ENCODE measurements around the gene SUV39H2.
"Not testable (repeated sequence)": the region's sequence is repeated elsewhere in the genome, so short reads cannot be mapped to it uniquely, and the experiment has no call there.

The SUV39H2 gene

GRCh38 chr10:14843327-14843988 lies 35.2 kb upstream of the SUV39H2 start:
- DNase-seq, result no peak
- peaks cover 39% of the 10 kb centered on the region for H3K36me3 ChIP-seq (ENCODE audit: control insufficient read depth, insufficient read depth, low read length)
- H3K4me1 ChIP-seq (ENCODE audit: control insufficient read depth, insufficient read depth, low read length, poor library complexity, severe bottlenecking), result no peaks in the 10 kb centered on the region
- no peak overlapping the region for H3K4me3 ChIP-seq (ENCODE audit: insufficient read depth, low read depth, low read length, poor library complexity, severe bottlenecking)
- no peaks in the 10 kb centered on the region for H3K27me3 ChIP-seq (replicated peaks; ENCODE audit: control insufficient read depth, insufficient read depth, low read length, poor library complexity, severe bottlenecking)
- no peaks in the 10 kb centered on the region for H3K9me3 ChIP-seq (ENCODE audit: control insufficient read depth, low read length)
- H3K27ac ChIP-seq (ENCODE audit: insufficient read depth, low read length, poor library complexity, severe bottlenecking), result no peak overlapping the region

GRCh38 chr10:14844948-14845347 lies 33.7 kb upstream of the SUV39H2 start:
- Histone ChIP-seq H3K4me1 (ENCODE audit: control insufficient read depth, insufficient read depth, low read length, poor library complexity, severe bottlenecking) (no peaks in the 10 kb centered on the region), H3K36me3 (ENCODE audit: control insufficient read depth, insufficient read depth, low read length) (peaks cover 39% of the 10 kb centered on the region), H3K27me3 (replicated peaks; ENCODE audit: control insufficient read depth, insufficient read depth, low read length, poor library complexity, severe bottlenecking) (no peaks in the 10 kb centered on the region), H3K4me3 (ENCODE audit: insufficient read depth, low read depth, low read length, poor library complexity, severe bottlenecking) (no peak overlapping the region), H3K9me3 (ENCODE audit: control insufficient read depth, low read length) (no peaks in the 10 kb centered on the region), H3K27ac (ENCODE audit: insufficient read depth, low read length, poor library complexity, severe bottlenecking) (no peak overlapping the region)
- no peak for DNase-seq

GRCh38 chr10:14852236-14852635 lies 26.4 kb upstream of the SUV39H2 start:
- no peaks in the 10 kb centered on the region for H3K27me3 ChIP-seq (replicated peaks; ENCODE audit: control insufficient read depth, insufficient read depth, low read length, poor library complexity, severe bottlenecking)
- H3K27ac ChIP-seq (ENCODE audit: insufficient read depth, low read length, poor library complexity, severe bottlenecking), result no peak overlapping the region
- H3K9me3 ChIP-seq (ENCODE audit: control insufficient read depth, low read length), result no peaks in the 10 kb centered on the region
- no peak overlapping the region for H3K4me3 ChIP-seq (ENCODE audit: insufficient read depth, low read depth, low read length, poor library complexity, severe bottlenecking)
- peaks cover 6% of the 10 kb centered on the region for H3K36me3 ChIP-seq (ENCODE audit: control insufficient read depth, insufficient read depth, low read length)
- DNase-seq, result no peak
- no peaks in the 10 kb centered on the region for H3K4me1 ChIP-seq (ENCODE audit: control insufficient read depth, insufficient read depth, low read length, poor library complexity, severe bottlenecking)

- Histone ChIP-seq H3K27me3 (replicated peaks; ENCODE audit: control insufficient read depth, insufficient read depth, low read length, poor library complexity, severe bottlenecking) (no peaks in the 10 kb centered on the region), H3K27ac (ENCODE audit: insufficient read depth, low read length, poor library complexity, severe bottlenecking) (no peak overlapping the region), H3K4me3 (ENCODE audit: insufficient read depth, low read depth, low read length, poor library complexity, severe bottlenecking) (no peak overlapping the region), H3K4me1 (ENCODE audit: control insufficient read depth, insufficient read depth, low read length, poor library complexity, severe bottlenecking) (no peaks in the 10 kb centered on the region), H3K36me3 (ENCODE audit: control insufficient read depth, insufficient read depth, low read length) (peaks cover 18% of the 10 kb centered on the region), H3K9me3 (ENCODE audit: control insufficient read depth, low read length) (no peaks in the 10 kb centered on the region)
- DNase-seq, result no peak
Measured at GRCh38 chr10:14855453-14855852, 23.2 kb upstream of the SUV39H2 start.

GRCh38 chr10:14858338-14858960 lies 20.2 kb upstream of the SUV39H2 start:
- no peak overlapping the region for H3K27ac ChIP-seq (ENCODE audit: insufficient read depth, low read length, poor library complexity, severe bottlenecking)
- peaks cover 26% of the 10 kb centered on the region for H3K36me3 ChIP-seq (ENCODE audit: control insufficient read depth, insufficient read depth, low read length)
- H3K4me1 ChIP-seq (ENCODE audit: control insufficient read depth, insufficient read depth, low read length, poor library complexity, severe bottlenecking), result no peaks in the 10 kb centered on the region
- no peaks in the 10 kb centered on the region for H3K27me3 ChIP-seq (replicated peaks; ENCODE audit: control insufficient read depth, insufficient read depth, low read length, poor library complexity, severe bottlenecking)
- no peak overlapping the region for H3K4me3 ChIP-seq (ENCODE audit: insufficient read depth, low read depth, low read length, poor library complexity, severe bottlenecking)
- no peaks in the 10 kb centered on the region for H3K9me3 ChIP-seq (ENCODE audit: control insufficient read depth, low read length)
- no peak for DNase-seq

GRCh38 chr10:14859043-14859442 lies 19.6 kb upstream of the SUV39H2 start:
- Histone ChIP-seq H3K27me3 (replicated peaks; ENCODE audit: control insufficient read depth, insufficient read depth, low read length, poor library complexity, severe bottlenecking) (no peaks in the 10 kb centered on the region), H3K4me1 (ENCODE audit: control insufficient read depth, insufficient read depth, low read length, poor library complexity, severe bottlenecking) (no peaks in the 10 kb centered on the region), H3K4me3 (ENCODE audit: insufficient read depth, low read depth, low read length, poor library complexity, severe bottlenecking) (no peak overlapping the region), H3K36me3 (ENCODE audit: control insufficient read depth, insufficient read depth, low read length) (peaks cover 26% of the 10 kb centered on the region), H3K9me3 (ENCODE audit: control insufficient read depth, low read length) (no peaks in the 10 kb centered on the region), H3K27ac (ENCODE audit: insufficient read depth, low read length, poor library complexity, severe bottlenecking) (no peak overlapping the region)
- DNase-seq, result no peak

GRCh38 chr10:14859775-14860174 lies 18.9 kb upstream of the SUV39H2 start:
- no peak for DNase-seq
- H3K4me3 ChIP-seq (ENCODE audit: insufficient read depth, low read depth, low read length, poor library complexity, severe bottlenecking), result no peak overlapping the region
- H3K36me3 ChIP-seq (ENCODE audit: control insufficient read depth, insufficient read depth, low read length), result peaks cover 26% of the 10 kb centered on the region

GRCh38 chr10:14860791-14861190 lies 17.9 kb upstream of the SUV39H2 start:
- H3K36me3 ChIP-seq (ENCODE audit: control insufficient read depth, insufficient read depth, low read length), result peaks cover 26% of the 10 kb centered on the region
- H3K4me1 ChIP-seq (ENCODE audit: control insufficient read depth, insufficient read depth, low read length, poor library complexity, severe bottlenecking), result no peaks in the 10 kb centered on the region
- H3K27me3 ChIP-seq (replicated peaks; ENCODE audit: control insufficient read depth, insufficient read depth, low read length, poor library complexity, severe bottlenecking), result no peaks in the 10 kb centered on the region
- no peaks in the 10 kb centered on the region for H3K9me3 ChIP-seq (ENCODE audit: control insufficient read depth, low read length)
- no peak overlapping the region for H3K27ac ChIP-seq (ENCODE audit: insufficient read depth, low read length, poor library complexity, severe bottlenecking)
- no peak for DNase-seq
- H3K4me3 ChIP-seq (ENCODE audit: insufficient read depth, low read depth, low read length, poor library complexity, severe bottlenecking), result no peak overlapping the region

More at GRCh38 chr10:14859775-14860174, 18.9 kb upstream of the SUV39H2 start:
- Histone ChIP-seq H3K27me3 (replicated peaks; ENCODE audit: control insufficient read depth, insufficient read depth, low read length, poor library complexity, severe bottlenecking) (no peaks in the 10 kb centered on the region), H3K4me1 (ENCODE audit: control insufficient read depth, insufficient read depth, low read length, poor library complexity, severe bottlenecking) (no peaks in the 10 kb centered on the region), H3K9me3 (ENCODE audit: control insufficient read depth, low read length) (no peaks in the 10 kb centered on the region), H3K27ac (ENCODE audit: insufficient read depth, low read length, poor library complexity, severe bottlenecking) (no peak overlapping the region)

GRCh38 chr10:14864466-14864865 lies 14.2 kb upstream of the SUV39H2 start:
- not testable (repeated sequence) for H3K27me3 ChIP-seq (replicated peaks; ENCODE audit: control insufficient read depth, insufficient read depth, low read length, poor library complexity, severe bottlenecking); H3K4me1 ChIP-seq (ENCODE audit: control insufficient read depth, insufficient read depth, low read length, poor library complexity, severe bottlenecking); H3K27ac ChIP-seq (ENCODE audit: insufficient read depth, low read length, poor library complexity, severe bottlenecking); DNase-seq; H3K9me3 ChIP-seq (ENCODE audit: control insufficient read depth, low read length); H3K4me3 ChIP-seq (ENCODE audit: insufficient read depth, low read depth, low read length, poor library complexity, severe bottlenecking)
- H3K36me3 ChIP-seq (ENCODE audit: control insufficient read depth, insufficient read depth, low read length), result peaks cover 24% of the 10 kb centered on the region

GRCh38 chr10:14864871-14865270 lies 13.8 kb upstream of the SUV39H2 start:
- peaks cover 28% of the 10 kb centered on the region for H3K36me3 ChIP-seq (ENCODE audit: control insufficient read depth, insufficient read depth, low read length)
- not testable (repeated sequence) for DNase-seq; H3K9me3 ChIP-seq (ENCODE audit: control insufficient read depth, low read length); H3K4me1 ChIP-seq (ENCODE audit: control insufficient read depth, insufficient read depth, low read length, poor library complexity, severe bottlenecking); H3K4me3 ChIP-seq (ENCODE audit: insufficient read depth, low read depth, low read length, poor library complexity, severe bottlenecking); H3K27me3 ChIP-seq (replicated peaks; ENCODE audit: control insufficient read depth, insufficient read depth, low read length, poor library complexity, severe bottlenecking); H3K27ac ChIP-seq (ENCODE audit: insufficient read depth, low read length, poor library complexity, severe bottlenecking)

Measured in effector memory CD4-positive, alpha-beta T cell (primary cell).